WTC11 (cell line): Measurements from ENCODE around the gene COL20A1. TPM values are rescaled to one million over a fixed set of nuclear protein-coding genes. Genes with fewer than 3 reads are reported as not detected.

ENCODE experiments used
- ATAC-seq: fragments of 200-7000 bp; cut with Tn5 transposase; 2 replicates; pipeline ENCODE4 v1.10.0; 2021; ENCODE audit warnings: mild to moderate bottlenecking, moderate library complexity
- CTCF ChIA-PET: fragments of 300-600 bp; sonication (Branson Sonifier 250); formaldehyde crosslinking; loops from one replicate; lab custom pipeline; 2021; ENCODE audit warnings: antibody characterized with exemption; lab: Charles Lee
- POLR2A ChIA-PET: fragments of 350-600 bp; sonication (Branson Sonifier 250); formaldehyde crosslinking; loops from one replicate; lab custom pipeline; 2021; ENCODE audit warnings: antibody characterized with exemption; lab: Charles Lee
- DNase-seq: peaks from one replicate; pipeline ENCODE4 v3.0.0; 2021; ENCODE audit warnings: low spot score
- H3K27ac Mint-ChIP-seq: 2 replicates; pipeline ENCODE4 v1.8.0; 2021; ENCODE audit warnings: mixed read lengths
- H3K27me3 Mint-ChIP-seq: 2 replicates; pipeline ENCODE4 v1.8.0; 2021; ENCODE audit warnings: low read depth, mild to moderate bottlenecking, moderate library complexity, mixed read lengths
- H3K36me3 Mint-ChIP-seq: 2 replicates; pipeline ENCODE4 v1.8.0; 2021; ENCODE audit warnings: mixed read lengths
- H3K4me1 Mint-ChIP-seq: 2 replicates; pipeline ENCODE4 v1.8.0; 2022; ENCODE audit warnings: mixed read lengths
- H3K4me3 Mint-ChIP-seq: 2 replicates; pipeline ENCODE4 v1.8.0; 2021; ENCODE audit warnings: mild to moderate bottlenecking, moderate library complexity, mixed read lengths
- H3K9me3 Mint-ChIP-seq: 2 replicates; pipeline ENCODE4 v1.8.0; 2021; ENCODE audit warnings: mixed read lengths
- ATF1 ChIP-seq: sonication (generic); formaldehyde crosslinking; IDR thresholded peaks from 2 replicates; pipeline ENCODE4 v1.8.1; 2023; ENCODE audit warnings: mild to moderate bottlenecking, moderate library complexity, missing genetic modification reagents
- CTCF ChIP-seq: fragments of 200-600 bp; IDR thresholded peaks from 2 replicates; pipeline ENCODE4 v1.8.0; 2022; ENCODE audit warnings: antibody characterized with exemption
- FOXP1 ChIP-seq: sonication (generic); formaldehyde crosslinking; IDR thresholded peaks from 2 replicates; pipeline ENCODE4 v1.8.0; 2022; ENCODE audit warnings: missing genetic modification reagents, mild to moderate bottlenecking, moderate library complexity, borderline replicate concordance
- HMGA2 ChIP-seq: fragments of 250-450 bp; sonication (Bioruptor Pico); IDR thresholded peaks from 2 replicates; pipeline ENCODE4 v1.4.0; 2021; ENCODE audit warnings: mild to moderate bottlenecking, moderate library complexity
- IRF1 ChIP-seq: sonication (generic); formaldehyde crosslinking; IDR thresholded peaks from 2 replicates; pipeline ENCODE4 v1.8.0; 2023; ENCODE audit warnings: missing genetic modification reagents
- MAX ChIP-seq: sonication (generic); formaldehyde crosslinking; IDR thresholded peaks from 2 replicates; pipeline ENCODE4 v1.8.0; 2022; ENCODE audit warnings: mild to moderate bottlenecking, missing genetic modification reagents
- OVOL2 ChIP-seq: fragments of 250-450 bp; sonication (Bioruptor Pico); IDR thresholded peaks from 2 replicates; pipeline ENCODE4 v1.9.0; 2021; ENCODE audit warnings: mild to moderate bottlenecking, borderline replicate concordance
- SMAD4 ChIP-seq: sonication (generic); formaldehyde crosslinking; IDR thresholded peaks from 2 replicates; pipeline ENCODE4 v1.8.0; 2022; ENCODE audit warnings: mild to moderate bottlenecking, missing genetic modification reagents
- SOX15 ChIP-seq: fragments of 250-450 bp; sonication (Bioruptor Pico); IDR thresholded peaks from 2 replicates; pipeline ENCODE4 v1.9.0; 2021; ENCODE audit warnings: mild to moderate bottlenecking
- TEAD1 ChIP-seq: sonication (generic); formaldehyde crosslinking; IDR thresholded peaks from 2 replicates; pipeline ENCODE4 v1.8.0; 2022; ENCODE audit warnings: mild to moderate bottlenecking, missing genetic modification reagents
- TEAD4 ChIP-seq: sonication (generic); formaldehyde crosslinking; IDR thresholded peaks from 2 replicates; pipeline ENCODE4 v1.8.0; 2022; ENCODE audit warnings: mild to moderate bottlenecking, missing genetic modification reagents
- USF2 ChIP-seq: sonication (generic); formaldehyde crosslinking; IDR thresholded peaks from 2 replicates; pipeline ENCODE4 v1.8.1; 2023; ENCODE audit warnings: mild to moderate bottlenecking, missing genetic modification reagents, moderate library complexity
- ZBTB21 ChIP-seq: sonication (generic); formaldehyde crosslinking; IDR thresholded peaks from 2 replicates; pipeline ENCODE4 v1.8.1; 2023; ENCODE audit warnings: mild to moderate bottlenecking, missing genetic modification reagents, borderline replicate concordance
- ZNF138 ChIP-seq: sonication (generic); formaldehyde crosslinking; conservative IDR thresholded peaks from 2 replicates; pipeline ENCODE4 v1.8.1; 2022; ENCODE audit warnings: mild to moderate bottlenecking, moderate library complexity, missing genetic modification reagents
- ZNF263 ChIP-seq: sonication (generic); formaldehyde crosslinking; IDR thresholded peaks from 2 replicates; pipeline ENCODE4 v1.8.1; 2022; ENCODE audit warnings: low read depth, mild to moderate bottlenecking, moderate library complexity, missing genetic modification reagents
- ZNF281 ChIP-seq: sonication (generic); formaldehyde crosslinking; IDR thresholded peaks from 2 replicates; pipeline ENCODE4 v1.8.0; 2023; ENCODE audit warnings: mild to moderate bottlenecking, missing genetic modification reagents
- ZNF423 ChIP-seq: fragments of 250-450 bp; sonication (Bioruptor Pico); IDR thresholded peaks from 2 replicates; pipeline ENCODE4 v2.1.2; 2022; ENCODE audit warnings: mild to moderate bottlenecking, moderate library complexity
- ZNF425 ChIP-seq: fragments of 250-450 bp; sonication (Bioruptor Pico); conservative IDR thresholded peaks from 2 replicates; pipeline ENCODE4 v1.9.0; 2021; ENCODE audit warnings: mild to moderate bottlenecking
- total RNA-seq: library from RNA; stranded (reverse); gene quantifications from 3 replicates; pipeline ENCODE4 v1.2.3, GENCODE V29; 2021

The COL20A1 gene
- total RNA-seq, 1 experiment from 2014 or later: 1.3 TPM

GRCh38 chr20:63254606-63255384, 38.2 kb upstream of the COL20A1 start:
- Mint-ChIP-seq H3K4me1 (peaks cover 23% of the 10 kb centered on the region), H3K36me3 (no peaks in the 10 kb centered on the region), H3K4me3 (peak overlapping the region; percentile 80), H3K9me3 (no peaks in the 10 kb centered on the region), H3K27me3 (peaks cover 51% of the 10 kb centered on the region), H3K27ac (no peak overlapping the region)
- POLR2A ChIA-PET: interaction anchor here (0.8 to 1.3 kb wide), 4 partner anchors 24 to 40 kb away, joined by 3 to 4 read pairs (median 3); no protein-coding TSS in a partner anchor
- ATAC-seq: peak; percentile 56
- 0 out of 2 replicates have a peak, but pooled peaks have one; percentile 39 for TF ChIP-seq ZNF281 (CRISPR knock-in tag)
- TF ChIP-seq ZNF263: 0 out of 2 replicates have a peak, but pooled peaks have one; percentile 39
- peak; percentile 74 for TF ChIP-seq MAX (CRISPR knock-in tag)
- peak; percentile 28; the same call in 1 of the 2 replicates for TF ChIP-seq ZNF423 (CRISPR knock-in tag)
- TF ChIP-seq IRF1 (CRISPR knock-in tag): no peak
- peak; percentile 56 for DNase-seq
- CTCF ChIA-PET: interaction anchor here (0.6 to 7.2 kb wide), 13 partner anchors 9 to 284 kb away, joined by 3 to 173 read pairs (median 6); partner anchors contain the start of gene BIRC7

- Mint-ChIP-seq H3K9me3 (no peaks in the 10 kb centered on the region), H3K4me1 (peaks cover 23% of the 10 kb centered on the region)
- CTCF ChIA-PET: interaction anchor here (0.5 to 7.2 kb wide), 6 partner anchors 10 to 125 kb away, joined by 3 to 173 read pairs (median 11); partner anchors contain the start of gene BIRC7
- TF ChIP-seq ZNF425 (CRISPR knock-in tag): no peak
- no peak for TF ChIP-seq ATF1 (CRISPR knock-in tag)
- TF ChIP-seq OVOL2: no peak
- TF ChIP-seq ZNF138: no peak
- TF ChIP-seq, all 79 proteins: peak for 0
- no peak for ATAC-seq
- no peak for DNase-seq
- H3K27ac Mint-ChIP-seq: 0 out of 2 replicates have a peak overlapping the region, but pooled peaks have one; percentile 36
- no peak overlapping the region for H3K4me3 Mint-ChIP-seq
- peaks cover 47% of the 10 kb centered on the region for H3K27me3 Mint-ChIP-seq
- POLR2A ChIA-PET: no interaction called here
- H3K36me3 Mint-ChIP-seq: no peaks in the 10 kb centered on the region
These were observed 36.9 kb upstream of the COL20A1 start for GRCh38 chr20:63255931-63256704.

GRCh38 chr20:63256954-63257353, 36.0 kb upstream of the COL20A1 start:
- no peak for DNase-seq
- H3K36me3 Mint-ChIP-seq: no peaks in the 10 kb centered on the region
- ChIA-PET POLR2A (no interaction called here), CTCF (interaction anchor here (7.2 kb wide), 1 partner anchor 33 kb away, joined by 173 read pairs; no protein-coding TSS in a partner anchor)
- H3K4me3 Mint-ChIP-seq: no peak overlapping the region
- no peak for ATAC-seq
- no peaks in the 10 kb centered on the region for H3K9me3 Mint-ChIP-seq
- H3K4me1 Mint-ChIP-seq: peaks cover 27% of the 10 kb centered on the region
- peaks cover 42% of the 10 kb centered on the region for H3K27me3 Mint-ChIP-seq
- H3K27ac Mint-ChIP-seq: no peak overlapping the region
- TF ChIP-seq ZNF263: no peak
- TF ChIP-seq FOXP1 (CRISPR knock-in tag): no peak
- no peak for TF ChIP-seq SOX15 (CRISPR knock-in tag)
- TF ChIP-seq TEAD1: no peak
- TF ChIP-seq ZNF423 (CRISPR knock-in tag): no peak
- TF ChIP-seq ZBTB21 (CRISPR knock-in tag): no peak
- no peak for TF ChIP-seq SMAD4
- TF ChIP-seq HMGA2 (CRISPR knock-in tag): no peak
- no peak for TF ChIP-seq CTCF
- no peak for TF ChIP-seq USF2
- no peak for TF ChIP-seq TEAD4 (CRISPR knock-in tag)
